Subcutaneous adipose tissue (tissue), 4 donors: ENCODE measurements around the gene FLRT1. TPM values are rescaled to one million over a fixed set of nuclear protein-coding genes. Genes with fewer than 3 reads are reported as not detected.

Source experiments
- total RNA-seq, 4 donors: library from RNA; depleted of rRNA; stranded (reverse); fragments of >200 nt; gene quantifications; one replicate each; pipeline ENCODE4 v1.1.0, GENCODE V29; 2016
- TF ChIP-seq, protein P1 (sequence below): fragments of 450-650 bp; IDR thresholded peaks from one replicate; pipeline ENCODE4 v1.5.1; 2016; ENCODE audit warnings: low read depth, mild to moderate bottlenecking, control low read depth, antibody characterized with exemption, moderate library complexity

FLRT1 gene
- total RNA-seq, 4 donors from 2014 or later: 0.22 TPM; not detected in 3

DNA sequence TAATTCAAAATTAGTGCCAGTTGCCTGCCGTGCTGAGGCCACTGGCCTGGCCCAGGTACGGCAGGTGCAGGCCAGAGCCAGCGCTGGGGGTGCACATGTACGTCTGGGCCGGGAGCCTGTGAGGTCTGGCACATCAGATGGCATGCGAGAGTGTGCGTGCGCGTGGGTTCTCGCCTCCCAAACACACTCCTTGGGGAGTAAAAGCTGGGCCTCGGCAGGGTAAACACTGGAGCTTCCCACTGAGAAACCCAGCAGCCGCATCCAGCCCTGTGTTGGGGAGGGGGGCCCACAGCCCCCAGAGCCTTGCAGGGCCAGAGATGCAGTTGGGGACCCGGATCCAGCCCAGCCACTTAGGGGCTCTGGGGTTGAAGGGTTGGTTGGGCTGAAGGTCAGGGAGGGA, 37.8 kb downstream of the FLRT1 start:
- TF ChIP-seq, protein P1, sequence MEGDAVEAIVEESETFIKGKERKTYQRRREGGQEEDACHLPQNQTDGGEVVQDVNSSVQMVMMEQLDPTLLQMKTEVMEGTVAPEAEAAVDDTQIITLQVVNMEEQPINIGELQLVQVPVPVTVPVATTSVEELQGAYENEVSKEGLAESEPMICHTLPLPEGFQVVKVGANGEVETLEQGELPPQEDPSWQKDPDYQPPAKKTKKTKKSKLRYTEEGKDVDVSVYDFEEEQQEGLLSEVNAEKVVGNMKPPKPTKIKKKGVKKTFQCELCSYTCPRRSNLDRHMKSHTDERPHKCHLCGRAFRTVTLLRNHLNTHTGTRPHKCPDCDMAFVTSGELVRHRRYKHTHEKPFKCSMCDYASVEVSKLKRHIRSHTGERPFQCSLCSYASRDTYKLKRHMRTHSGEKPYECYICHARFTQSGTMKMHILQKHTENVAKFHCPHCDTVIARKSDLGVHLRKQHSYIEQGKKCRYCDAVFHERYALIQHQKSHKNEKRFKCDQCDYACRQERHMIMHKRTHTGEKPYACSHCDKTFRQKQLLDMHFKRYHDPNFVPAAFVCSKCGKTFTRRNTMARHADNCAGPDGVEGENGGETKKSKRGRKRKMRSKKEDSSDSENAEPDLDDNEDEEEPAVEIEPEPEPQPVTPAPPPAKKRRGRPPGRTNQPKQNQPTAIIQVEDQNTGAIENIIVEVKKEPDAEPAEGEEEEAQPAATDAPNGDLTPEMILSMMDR: no peak

- TF ChIP-seq, protein P1: no peak
Measured at GRCh38 chr11:64074239-64074638, 38.5 kb downstream of the FLRT1 start.

DNA sequence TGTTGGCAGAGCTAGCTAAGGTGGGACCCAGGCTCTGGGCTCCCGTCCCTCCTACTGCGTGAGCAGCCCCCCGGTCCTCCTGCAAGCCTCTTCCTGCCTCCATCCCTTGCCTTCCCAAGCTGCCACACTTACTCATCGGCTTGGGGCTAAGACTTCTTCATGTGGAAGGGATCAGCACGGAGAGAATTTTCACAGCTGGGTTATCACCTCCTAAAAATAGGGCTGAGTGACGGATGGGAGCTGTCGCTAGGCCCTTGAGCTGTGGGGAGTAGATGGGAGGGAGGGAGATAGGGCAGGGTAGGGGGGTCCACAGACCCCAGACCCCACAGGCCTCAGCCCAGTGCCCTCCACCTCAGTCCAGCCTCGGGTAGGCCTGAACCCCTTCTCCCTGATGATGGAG, 41.0 kb downstream of the FLRT1 start:
- TF ChIP-seq, protein P1: no peak

- TF ChIP-seq, protein P1: no peak
Measured at GRCh38 chr11:64077607-64078006, 41.9 kb downstream of the FLRT1 start.

DNA sequence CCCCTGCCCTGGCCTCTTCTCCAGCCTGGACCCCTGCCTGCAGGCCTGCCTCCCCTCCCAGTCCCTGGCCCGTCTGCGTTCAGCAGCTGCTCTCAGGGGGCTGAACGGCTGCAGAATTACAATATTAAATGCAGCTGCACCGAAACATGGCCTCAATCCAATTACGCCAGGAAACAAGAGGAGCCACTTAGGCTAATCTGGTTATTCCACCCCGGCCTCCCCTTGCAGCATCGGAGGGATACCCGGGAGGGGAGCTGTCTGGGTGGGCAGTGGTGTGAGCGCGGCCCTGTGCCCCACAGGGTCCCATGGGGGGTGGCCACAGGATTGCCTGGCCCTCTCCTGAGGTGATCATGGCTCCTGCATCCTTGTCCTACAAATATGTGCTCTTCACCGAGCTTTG, 42.6 kb downstream of the FLRT1 start:
- TF ChIP-seq, protein P1: no peak

DNA sequence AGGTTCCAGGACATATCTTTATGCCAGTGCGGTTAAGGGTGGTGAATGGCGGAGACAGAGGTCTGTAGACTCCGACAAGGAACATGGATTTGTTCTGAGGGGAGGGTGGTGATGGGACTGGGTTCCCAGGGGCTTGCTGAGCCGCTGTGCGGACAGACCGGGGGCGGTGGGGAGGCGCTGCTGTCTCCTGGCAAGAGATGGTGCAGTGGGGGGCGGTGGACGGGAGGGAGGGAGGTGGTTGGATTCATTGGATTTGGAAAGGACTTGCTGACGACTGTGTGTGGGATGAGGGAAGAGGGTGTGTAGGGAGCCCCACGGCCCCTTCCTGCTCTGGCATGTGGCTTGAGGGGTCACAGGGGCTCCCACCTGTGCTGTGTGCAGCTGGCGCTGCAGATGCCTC, 43.2 kb downstream of the FLRT1 start:
- TF ChIP-seq, protein P1: no peak

GRCh38 chr11:64080390-64080789, 44.7 kb downstream of the FLRT1 start:
- TF ChIP-seq, protein P1: no peak
